B cell (primary cell): ENCODE measurements around the gene CAMTA1. TPM values are rescaled to one million over a fixed set of nuclear protein-coding genes. Genes with fewer than 3 reads are reported as not detected.

ENCODE experiments used
- ATAC-seq: fragments of 200-7000 bp; cut with Tn5 transposase; one replicate; pipeline ENCODE4 v1.10.0; 2021; ENCODE audit warnings: low read depth, mild to moderate bottlenecking, moderate number of reproducible peaks, moderate library complexity
- CTCF ChIA-PET: fragments of 350-600 bp; sonication (Branson Sonifier 250); formaldehyde crosslinking; loops from one replicate; lab custom pipeline; 2021; ENCODE audit warnings: antibody characterized with exemption, inconsistent platforms; lab: Charles Lee
- POLR2A ChIA-PET: fragments of 350-600 bp; sonication (Branson Sonifier 250); formaldehyde crosslinking; loops from one replicate; lab custom pipeline; 2021; ENCODE audit warnings: antibody characterized with exemption; lab: Charles Lee
- DNase-seq: peaks from one replicate; pipeline ENCODE4 v3.0.0; 2013
- H2AFZ ChIP-seq: 2 replicates; pipeline ENCODE4 v1.6.1; 2012; ENCODE audit warnings: mild to moderate bottlenecking, low read depth, low read length; ENCODE audit not compliant: insufficient read depth, poor library complexity, severe bottlenecking
- H3K27ac ChIP-seq, 2 donors: 1 replicate in 1 of 2; 2 replicates in 1 of 2; pipeline ENCODE4 v1.5.1; 2012 to 2013; ENCODE audit warnings: low read length in 2 of 2, mild to moderate bottlenecking in 2 of 2, moderate library complexity in 1 of 2
- H3K27me3 ChIP-seq, 4 experiments: fragments of 200-600 bp in 1 of 4; sonication (generic) in 1 of 4; replicated peaks in 1 of 4; 1 replicate in 2 of 4; 2 replicates in 2 of 4; pipeline versions ENCODE4 v1.6.1 to v1.7.0; 2013 to 2016; ENCODE audit warnings: low read length in 3 of 4, mild to moderate bottlenecking in 2 of 4, mixed read lengths in 1 of 4, moderate library complexity in 1 of 4; ENCODE audit not compliant: insufficient read depth in 4 of 4, control insufficient read depth in 3 of 4; ENCODE audit errors: control extremely low read depth in 1 of 4
- H3K36me3 ChIP-seq, 2 experiments: replicated peaks in 1 of 2; 1 replicate in 1 of 2; 2 replicates in 1 of 2; pipeline versions ENCODE4 v1.6.1 to v1.7.1; 2013; ENCODE audit warnings: low read length in 1 of 2; ENCODE audit not compliant: insufficient read depth in 2 of 2, control insufficient read depth in 1 of 2; ENCODE audit errors: control extremely low read depth in 1 of 2, extremely low read depth in 1 of 2
- H3K4me1 ChIP-seq, 2 donors: fragments of 200-600 bp in 1 of 2; sonication (generic) in 1 of 2; 1 replicate in 1 of 2; 2 replicates in 1 of 2; pipeline versions ENCODE4 v1.5.1 to v1.6.1; 2013 to 2017; ENCODE audit warnings: low read length in 2 of 2; ENCODE audit not compliant: control insufficient read depth in 2 of 2, insufficient read depth in 2 of 2
- H3K4me2 ChIP-seq: replicated peaks from 2 replicates; pipeline ENCODE3; 2012; ENCODE audit warnings: mild to moderate bottlenecking, low read depth, low read length; ENCODE audit not compliant: poor library complexity, severe bottlenecking
- H3K4me3 ChIP-seq, 5 experiments: fragments of 200-600 bp in 1 of 5; sonication (generic) in 1 of 5; 1 replicate in 3 of 5; 2 replicates in 2 of 5; pipeline versions ENCODE4 v1.5.1 to v1.7.0; 2011 to 2016; ENCODE audit warnings: low read length in 4 of 5, mild to moderate bottlenecking in 4 of 5, low read depth in 2 of 5, control low read depth in 1 of 5, moderate library complexity in 1 of 5; ENCODE audit not compliant: insufficient read depth in 1 of 5; ENCODE audit errors: control extremely low read depth in 1 of 5, extremely low read depth in 1 of 5
- H3K79me2 ChIP-seq: fragments of 200-600 bp; sonication (generic); one replicate; pipeline ENCODE4 v1.6.0; 2016; ENCODE audit warnings: low read length; ENCODE audit not compliant: control insufficient read depth, insufficient read depth
- H3K9ac ChIP-seq: fragments of 200-600 bp; sonication (generic); 2 replicates; pipeline ENCODE4 v1.6.1; 2017; ENCODE audit warnings: mild to moderate bottlenecking, low read length, moderate library complexity
- H3K9me3 ChIP-seq, 3 donors: one replicate each; pipeline versions ENCODE4 v1.6.1 to v1.7.1; 2013; ENCODE audit warnings: low read length in 2 of 3; ENCODE audit not compliant: control insufficient read depth in 2 of 3, insufficient read depth in 1 of 3; ENCODE audit errors: control extremely low read depth in 1 of 3
- H4K20me1 ChIP-seq: 2 replicates; pipeline ENCODE4 v1.6.0; 2012; ENCODE audit warnings: mild to moderate bottlenecking, low read length; ENCODE audit not compliant: insufficient read depth, control insufficient read depth, poor library complexity, severe bottlenecking
- H3K27ac Mint-ChIP-seq: one replicate; pipeline ENCODE4 v1.8.0; 2021; ENCODE audit warnings: mixed read lengths
- H3K27me3 Mint-ChIP-seq: one replicate; pipeline ENCODE4 v1.8.0; 2021; ENCODE audit warnings: mixed read lengths
- H3K4me1 Mint-ChIP-seq: one replicate; pipeline ENCODE4 v1.8.0; 2021; ENCODE audit warnings: mixed read lengths
- H3K4me3 Mint-ChIP-seq: one replicate; pipeline ENCODE4 v1.8.0; 2021; ENCODE audit warnings: mixed read lengths
- H3K9me3 Mint-ChIP-seq: one replicate; pipeline ENCODE4 v1.8.0; 2022; ENCODE audit warnings: mixed read lengths; ENCODE audit not compliant: insufficient read depth
- EZH2 ChIP-seq: IDR thresholded peaks from 2 replicates; pipeline ENCODE4 v1.6.1; 2012; ENCODE audit warnings: borderline replicate concordance, low read depth, mild to moderate bottlenecking, moderate library complexity, low read length; ENCODE audit not compliant: insufficient read depth, poor library complexity, severe bottlenecking
- WGBS: methylation state at CpG from one replicate; pipeline ENCODE4 v1.1.5; 2013; ENCODE audit warnings: missing lambda C conversion rate; ENCODE audit not compliant: insufficient coverage; 5-methylcytosine and 5-hydroxymethylcytosine counted together
- intact Hi-C: fragments of 100-400 bp; cut with micrococcal nuclease; formaldehyde crosslinking; loops from one replicate; pipeline ENCODE4 v1.10.0; 2022
- polyA plus RNA-seq: library from polyadenylated mRNA; depleted of rRNA; stranded (reverse); fragments of >200 nt; gene quantifications from 2 replicates; pipeline ENCODE4 v1.2.3, GENCODE V29; 2012
- total RNA-seq, 2 donors: library from RNA; stranded (reverse); fragments of 120-200 nt in 1 of 2; gene quantifications; 1 replicate in 1 of 2; 2 replicates in 1 of 2; pipeline versions ENCODE4 v1.2.3 to v1.2.4, GENCODE V29; 2013 to 2022
- TF ChIP-seq, protein P1 (sequence below): fragments of 200-600 bp; IDR thresholded peaks from one replicate; pipeline ENCODE4 v1.8.0; 2022; ENCODE audit warnings: antibody characterized with exemption, mild to moderate bottlenecking

Gene CAMTA1
- total and polyA plus RNA-seq, 2 donors (not counting 1 experiment from before 2014, with no cell fraction given) = 42.2 to 45.7 TPM

DNA sequence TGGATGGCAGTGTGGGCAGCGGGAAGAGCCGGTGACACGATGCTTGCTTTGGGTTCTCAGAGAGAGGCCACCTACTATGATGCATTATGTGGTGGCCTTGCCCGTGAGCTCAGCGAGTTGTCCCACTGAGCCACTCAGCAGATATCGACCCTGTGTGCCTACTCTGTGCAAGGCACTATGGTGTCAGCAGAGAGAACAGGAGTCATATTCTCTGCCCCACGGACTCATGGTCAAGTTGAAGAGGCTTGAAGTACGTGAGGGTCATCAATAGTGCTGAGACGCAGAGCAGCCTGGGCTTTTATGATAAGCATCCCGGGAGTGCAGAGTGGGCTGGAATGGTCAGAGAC lies 466.2 kb downstream of the CAMTA1 start:
- POLR2A ChIA-PET = no interaction called here
- CTCF ChIA-PET = no interaction called here
- TF ChIP-seq EZH2 = no peak
- TF ChIP-seq, protein P1, sequence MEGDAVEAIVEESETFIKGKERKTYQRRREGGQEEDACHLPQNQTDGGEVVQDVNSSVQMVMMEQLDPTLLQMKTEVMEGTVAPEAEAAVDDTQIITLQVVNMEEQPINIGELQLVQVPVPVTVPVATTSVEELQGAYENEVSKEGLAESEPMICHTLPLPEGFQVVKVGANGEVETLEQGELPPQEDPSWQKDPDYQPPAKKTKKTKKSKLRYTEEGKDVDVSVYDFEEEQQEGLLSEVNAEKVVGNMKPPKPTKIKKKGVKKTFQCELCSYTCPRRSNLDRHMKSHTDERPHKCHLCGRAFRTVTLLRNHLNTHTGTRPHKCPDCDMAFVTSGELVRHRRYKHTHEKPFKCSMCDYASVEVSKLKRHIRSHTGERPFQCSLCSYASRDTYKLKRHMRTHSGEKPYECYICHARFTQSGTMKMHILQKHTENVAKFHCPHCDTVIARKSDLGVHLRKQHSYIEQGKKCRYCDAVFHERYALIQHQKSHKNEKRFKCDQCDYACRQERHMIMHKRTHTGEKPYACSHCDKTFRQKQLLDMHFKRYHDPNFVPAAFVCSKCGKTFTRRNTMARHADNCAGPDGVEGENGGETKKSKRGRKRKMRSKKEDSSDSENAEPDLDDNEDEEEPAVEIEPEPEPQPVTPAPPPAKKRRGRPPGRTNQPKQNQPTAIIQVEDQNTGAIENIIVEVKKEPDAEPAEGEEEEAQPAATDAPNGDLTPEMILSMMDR = no peak

DNA sequence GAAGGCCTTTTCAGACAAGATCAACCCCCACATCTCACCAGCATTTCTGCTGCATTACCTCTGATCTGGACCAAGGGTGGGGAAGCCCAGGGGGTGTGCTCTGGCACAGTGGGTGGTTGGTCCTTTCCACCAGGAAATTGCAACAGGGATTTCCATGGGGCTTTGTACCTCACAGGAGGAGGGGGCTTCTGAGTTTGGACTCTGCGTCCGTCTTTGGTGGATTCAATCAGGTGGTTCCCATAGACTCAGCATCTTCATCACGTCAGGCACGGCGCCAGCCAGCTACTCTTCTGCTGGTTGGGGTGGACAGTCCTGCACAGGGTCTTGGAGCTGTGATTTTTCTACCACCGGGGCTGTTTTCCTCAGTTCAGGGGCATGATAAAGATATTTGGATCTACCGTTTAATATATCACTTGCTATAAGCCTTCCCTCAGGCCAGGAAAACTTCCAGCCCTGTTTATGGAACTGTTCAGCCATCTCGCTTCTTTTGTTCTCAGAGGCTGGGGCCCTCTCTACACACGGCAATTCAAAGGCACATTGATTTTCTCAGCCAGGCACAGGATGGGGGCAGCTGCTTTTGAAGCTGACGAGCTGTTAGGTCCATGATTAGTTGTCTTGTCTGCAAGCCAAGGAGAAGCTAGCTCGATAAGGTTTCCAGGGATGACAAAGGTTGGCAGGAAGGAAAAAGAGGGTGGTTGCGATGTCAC lies 467.3 kb downstream of the CAMTA1 start:
- Histone ChIP-seq H3K79me2 (no peaks in the 10 kb centered on the region), H3K4me3 (no peak overlapping the region), H2AFZ (no peak overlapping the region), H3K27me3 (no peaks in the 10 kb centered on the region), H3K4me1 (no peaks in the 10 kb centered on the region), H3K9me3 (no peaks in the 10 kb centered on the region), H3K9ac (no peak overlapping the region), H3K36me3 (no peaks in the 10 kb centered on the region), H3K27ac (no peak overlapping the region), H3K4me2 (no peak overlapping the region), H4K20me1 (no peaks in the 10 kb centered on the region)
- CTCF ChIA-PET = no interaction called here
- intact Hi-C loops = no loop called here
- no peaks in the 10 kb centered on the region for H3K4me1 Mint-ChIP-seq
- H3K9me3 Mint-ChIP-seq = no peaks in the 10 kb centered on the region
- ATAC-seq (no peak), DNase-seq (no peak)
- H3K4me3 Mint-ChIP-seq = no peak overlapping the region
- WGBS = 90% methylated on average over 10 of the region's 12 CpGs
- TF ChIP-seq EZH2 = no peak
- TF ChIP-seq, protein P1 = no peak
- H3K27ac Mint-ChIP-seq = no peak overlapping the region
- POLR2A ChIA-PET = no interaction called here
- H3K27me3 Mint-ChIP-seq = peaks cover 20% of the 10 kb centered on the region

More for the DNA sequence above, 466.2 kb downstream of the CAMTA1 start:
- H3K27me3 ChIP-seq = peaks cover 0 to 4% (median 0%) of the 10 kb centered on the region in 4 experiments
- H3K27ac ChIP-seq = no peak overlapping the region
- ATAC-seq (no peak), DNase-seq (no peak)
- intact Hi-C loops = no loop called here
- H2AFZ ChIP-seq = no peak overlapping the region
- H3K4me2 ChIP-seq = no peak overlapping the region
- no peak overlapping the region for H3K9ac ChIP-seq
- no peaks in the 10 kb centered on the region for H3K4me1 ChIP-seq
- H3K36me3 ChIP-seq = no peaks in the 10 kb centered on the region
- H3K9me3 ChIP-seq = no peaks in the 10 kb centered on the region
- no peak overlapping the region for H3K4me3 Mint-ChIP-seq
- no peaks in the 10 kb centered on the region for H3K4me1 Mint-ChIP-seq
- no peak overlapping the region for H3K4me3 ChIP-seq
- H3K27ac Mint-ChIP-seq = no peak overlapping the region
- no peaks in the 10 kb centered on the region for H4K20me1 ChIP-seq
- WGBS = 90% methylated on average over 10 of the region's 10 CpGs
- peaks cover 28% of the 10 kb centered on the region for H3K27me3 Mint-ChIP-seq
- H3K9me3 Mint-ChIP-seq = no peaks in the 10 kb centered on the region
- no peaks in the 10 kb centered on the region for H3K79me2 ChIP-seq
